Endometrial microvascular endothelial cells (primary cell): ENCODE measurements around the gene ME1. TPM values are rescaled to one million over a fixed set of nuclear protein-coding genes. Genes with fewer than 3 reads are reported as not detected.

Experiments used
- in situ Hi-C: cut with HindIII; loops from 2 replicates; pipeline ENCODE4 v1.10.0; 2017; ENCODE audit warnings: low sequenced_read_pairs, low pct_unique_long_range_greater_than_20kb; ENCODE audit errors: inconsistent ontology term
- total RNA-seq: library from RNA; depleted of rRNA; stranded (reverse); fragments of >200 nt; gene quantifications from one replicate; pipeline ENCODE4 v1.2.3, GENCODE V29; 2015; ENCODE audit errors: inconsistent ontology term

The ME1 gene
- total RNA-seq, 1 donor from 2014 or later = 22.7 TPM

GRCh38 chr6:83169511-83169910 is 261.3 kb downstream of the ME1 start:
- in situ Hi-C loops = no loop called here

GRCh38 chr6:83169106-83169505 is 261.7 kb downstream of the ME1 start:
- in situ Hi-C loops = no loop called here

DNA sequence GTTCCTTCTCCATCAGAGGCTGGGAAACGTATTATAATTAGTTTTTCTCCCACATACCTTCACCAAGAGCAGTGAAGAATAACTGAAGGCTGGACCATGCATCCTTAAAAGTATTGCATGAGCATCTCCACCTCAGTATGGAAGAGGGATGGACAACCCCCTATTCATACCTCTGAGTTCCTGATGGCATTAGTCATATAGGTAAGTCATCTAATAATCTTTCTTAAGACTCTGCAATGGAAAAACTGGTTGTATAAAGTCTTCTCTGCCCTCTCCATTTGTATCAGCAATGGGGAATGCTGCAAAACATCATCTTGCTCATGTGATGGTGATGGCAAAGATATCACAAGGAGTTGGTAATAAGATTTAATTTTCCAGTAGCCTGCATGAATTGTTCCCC is 262.3 kb downstream of the ME1 start:
- in situ Hi-C loops = no loop called here

GRCh38 chr6:83167726-83168278 is 263.0 kb downstream of the ME1 start:
- in situ Hi-C loops = no loop called here

Other genes with a start within 250 kb of the ME1 start
- 54.1 TPM for gene PGM3, start 237.8 kb downstream of the ME1 start, total RNA-seq
- 2.3 TPM for gene RWDD2A, start 237.7 kb downstream of the ME1 start, total RNA-seq
- 0.28 TPM for gene PRSS35, start 81.5 kb upstream of the ME1 start, total RNA-seq